Hepatocyte (in vitro differentiated cells): ENCODE results near the gene FAM83B. TPM values are rescaled to one million over a fixed set of nuclear protein-coding genes. Genes with fewer than 3 reads are reported as not detected.

Source experiments
- DNase-seq: peaks from one replicate; pipeline ENCODE4 v3.0.0-alpha.2; 2016; ENCODE audit warnings: low spot score
- H2AFZ ChIP-seq: fragments of 200-600 bp; sonication (generic); 2 replicates; pipeline ENCODE4 v1.6.0; 2016; ENCODE audit warnings: antibody characterized with exemption, mild to moderate bottlenecking
- H3K27ac ChIP-seq: fragments of 200-600 bp; sonication (generic); 2 replicates; pipeline ENCODE4 v1.5.1; 2016; ENCODE audit warnings: mild to moderate bottlenecking
- H3K27me3 ChIP-seq: fragments of 200-600 bp; sonication (generic); 2 replicates; pipeline ENCODE4 v1.6.1; 2016
- H3K36me3 ChIP-seq: fragments of 200-600 bp; sonication (generic); replicated peaks from 2 replicates; pipeline ENCODE4 v1.5.1; 2016; ENCODE audit warnings: low read depth; ENCODE audit not compliant: insufficient read depth
- H3K4me1 ChIP-seq: fragments of 200-600 bp; sonication (generic); 2 replicates; pipeline ENCODE4 v1.5.1; 2016; ENCODE audit warnings: mild to moderate bottlenecking, moderate library complexity; ENCODE audit not compliant: insufficient read depth
- H3K4me2 ChIP-seq: fragments of 200-600 bp; sonication (generic); 2 replicates; pipeline ENCODE4 v1.6.0; 2016
- H3K4me3 ChIP-seq: fragments of 200-600 bp; sonication (generic); 2 replicates; pipeline ENCODE4 v1.5.1; 2016; ENCODE audit warnings: mild to moderate bottlenecking
- H3K79me2 ChIP-seq: fragments of 200-600 bp; sonication (generic); 2 replicates; pipeline ENCODE4 v1.6.0; 2017; ENCODE audit warnings: mild to moderate bottlenecking
- H3K9me2 ChIP-seq: fragments of 200-600 bp; sonication (generic); replicated peaks from 2 replicates; pipeline ENCODE4 v1.6.0; 2017; ENCODE audit warnings: mild to moderate bottlenecking; ENCODE audit not compliant: insufficient read depth
- H3K9me3 ChIP-seq: fragments of 200-600 bp; sonication (generic); 2 replicates; pipeline ENCODE4 v1.5.1; 2016; ENCODE audit warnings: low read depth, mild to moderate bottlenecking
- H4K20me1 ChIP-seq: fragments of 200-600 bp; sonication (generic); 2 replicates; pipeline ENCODE4 v1.6.0; 2016; ENCODE audit warnings: mild to moderate bottlenecking; ENCODE audit not compliant: insufficient read depth, poor library complexity, severe bottlenecking
- EZH2 ChIP-seq: fragments of 200-600 bp; sonication (generic); IDR thresholded peaks from 2 replicates; pipeline ENCODE4 v1.6.1; 2016; ENCODE audit warnings: antibody characterized with exemption, mild to moderate bottlenecking, borderline replicate concordance
- EZH2phosphoT487 ChIP-seq: fragments of 200-600 bp; sonication (generic); IDR thresholded peaks from one replicate; pipeline ENCODE4 v1.6.1; 2018; ENCODE audit warnings: antibody characterized with exemption, mild to moderate bottlenecking, low read depth, moderate library complexity; ENCODE audit not compliant: unreplicated experiment, severe bottlenecking
- WGBS: methylation state at CpG from one replicate; pipeline ENCODE4 v1.1.6; 2016; ENCODE audit warnings: low lambda C conversion rate; ENCODE audit errors: missing lambda C conversion rate; 5-methylcytosine and 5-hydroxymethylcytosine counted together
- polyA plus RNA-seq: library from polyadenylated mRNA; unstranded; fragments of >200 nt; fragmentation: Nextera tagmentation; extraction: Ambion mirVana; gene quantifications from 2 replicates; pipeline ENCODE4 v1.2.1, GENCODE V29; 2016
- total RNA-seq: library from RNA; depleted of rRNA; stranded (reverse); fragments of >200 nt; gene quantifications from 2 replicates; pipeline ENCODE4 v1.2.3, GENCODE V29; 2014
- TF ChIP-seq, protein P1 (sequence below): fragments of 200-600 bp; sonication (generic); IDR thresholded peaks from 2 replicates; pipeline ENCODE4 v1.5.1; 2016; ENCODE audit warnings: antibody characterized with exemption, mild to moderate bottlenecking; ENCODE audit not compliant: poor library complexity

The FAM83B gene
- total and polyA plus RNA-seq, 2 experiments from 2014 or later, result 5.5 to 29.2 TPM

DNA sequence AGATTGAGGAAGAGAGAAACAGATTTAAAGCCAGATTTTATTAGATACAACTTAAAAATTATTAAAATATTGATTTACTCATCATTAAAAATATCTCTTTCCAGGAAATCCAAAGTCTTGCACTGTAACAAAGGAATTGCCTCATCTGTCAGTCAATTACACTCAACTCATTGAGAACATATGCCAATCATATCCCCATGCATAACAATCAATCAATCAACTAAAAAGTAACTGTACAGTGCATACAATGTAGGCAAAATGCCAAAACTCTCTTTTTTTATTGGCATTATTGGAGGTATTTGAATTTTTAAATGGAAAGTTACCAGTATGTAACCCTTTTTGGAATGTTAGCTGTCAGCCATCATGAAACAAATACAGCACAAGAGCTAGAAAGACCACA is 45.3 kb upstream of the FAM83B start:
- H3K4me3 ChIP-seq, result no peak overlapping the region
- no peak overlapping the region for H2AFZ ChIP-seq
- peak overlapping the region; percentile 15 for H3K27ac ChIP-seq
- H4K20me1 ChIP-seq, result no peaks in the 10 kb centered on the region
- no peaks in the 10 kb centered on the region for H3K79me2 ChIP-seq
- no peaks in the 10 kb centered on the region for H3K27me3 ChIP-seq
- H3K4me1 ChIP-seq, result peaks cover 23% of the 10 kb centered on the region
- peak overlapping the region; percentile 41 for H3K4me2 ChIP-seq
- H3K9me2 ChIP-seq, result no peaks in the 10 kb centered on the region
- no peak for DNase-seq
- TF ChIP-seq EZH2 (no peak), EZH2phosphoT487 (no peak)
- TF ChIP-seq, protein P1, sequence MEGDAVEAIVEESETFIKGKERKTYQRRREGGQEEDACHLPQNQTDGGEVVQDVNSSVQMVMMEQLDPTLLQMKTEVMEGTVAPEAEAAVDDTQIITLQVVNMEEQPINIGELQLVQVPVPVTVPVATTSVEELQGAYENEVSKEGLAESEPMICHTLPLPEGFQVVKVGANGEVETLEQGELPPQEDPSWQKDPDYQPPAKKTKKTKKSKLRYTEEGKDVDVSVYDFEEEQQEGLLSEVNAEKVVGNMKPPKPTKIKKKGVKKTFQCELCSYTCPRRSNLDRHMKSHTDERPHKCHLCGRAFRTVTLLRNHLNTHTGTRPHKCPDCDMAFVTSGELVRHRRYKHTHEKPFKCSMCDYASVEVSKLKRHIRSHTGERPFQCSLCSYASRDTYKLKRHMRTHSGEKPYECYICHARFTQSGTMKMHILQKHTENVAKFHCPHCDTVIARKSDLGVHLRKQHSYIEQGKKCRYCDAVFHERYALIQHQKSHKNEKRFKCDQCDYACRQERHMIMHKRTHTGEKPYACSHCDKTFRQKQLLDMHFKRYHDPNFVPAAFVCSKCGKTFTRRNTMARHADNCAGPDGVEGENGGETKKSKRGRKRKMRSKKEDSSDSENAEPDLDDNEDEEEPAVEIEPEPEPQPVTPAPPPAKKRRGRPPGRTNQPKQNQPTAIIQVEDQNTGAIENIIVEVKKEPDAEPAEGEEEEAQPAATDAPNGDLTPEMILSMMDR, result no peak
- no peaks in the 10 kb centered on the region for H3K9me3 ChIP-seq
- H3K36me3 ChIP-seq, result no peaks in the 10 kb centered on the region

DNA sequence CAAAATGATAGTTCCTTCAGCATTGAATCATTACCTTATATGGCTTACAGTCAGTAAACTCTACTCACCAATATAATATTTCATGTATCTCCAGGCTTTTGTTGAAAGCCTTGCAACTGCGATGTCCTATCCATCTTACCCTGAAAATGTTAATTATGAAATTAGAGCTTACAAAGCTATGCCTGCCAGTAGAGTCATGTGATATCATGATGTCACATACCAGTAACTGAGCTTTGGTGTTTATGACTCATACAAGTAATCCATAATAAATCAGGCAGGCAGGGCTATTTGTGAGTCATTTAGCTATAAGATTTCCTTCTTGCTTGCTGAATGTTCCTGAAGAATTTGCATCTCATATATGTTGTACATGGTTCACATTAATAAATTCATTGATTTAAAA is 44.9 kb upstream of the FAM83B start:
- Histone ChIP-seq H2AFZ (no peak overlapping the region), H3K4me1 (peaks cover 24% of the 10 kb centered on the region), H3K9me3 (no peaks in the 10 kb centered on the region), H4K20me1 (no peaks in the 10 kb centered on the region), H3K4me3 (no peak overlapping the region), H3K9me2 (no peaks in the 10 kb centered on the region), H3K27ac (peak overlapping the region; percentile 45), H3K27me3 (no peaks in the 10 kb centered on the region), H3K79me2 (no peaks in the 10 kb centered on the region), H3K4me2 (peak overlapping the region; percentile 41), H3K36me3 (no peaks in the 10 kb centered on the region)
- WGBS, result 83% methylated on average over 1 of the region's 1 CpG
- peak; percentile 74 for DNase-seq
- TF ChIP-seq, protein P1, result no peak
- no peak for TF ChIP-seq EZH2
- TF ChIP-seq EZH2phosphoT487, result no peak

DNA sequence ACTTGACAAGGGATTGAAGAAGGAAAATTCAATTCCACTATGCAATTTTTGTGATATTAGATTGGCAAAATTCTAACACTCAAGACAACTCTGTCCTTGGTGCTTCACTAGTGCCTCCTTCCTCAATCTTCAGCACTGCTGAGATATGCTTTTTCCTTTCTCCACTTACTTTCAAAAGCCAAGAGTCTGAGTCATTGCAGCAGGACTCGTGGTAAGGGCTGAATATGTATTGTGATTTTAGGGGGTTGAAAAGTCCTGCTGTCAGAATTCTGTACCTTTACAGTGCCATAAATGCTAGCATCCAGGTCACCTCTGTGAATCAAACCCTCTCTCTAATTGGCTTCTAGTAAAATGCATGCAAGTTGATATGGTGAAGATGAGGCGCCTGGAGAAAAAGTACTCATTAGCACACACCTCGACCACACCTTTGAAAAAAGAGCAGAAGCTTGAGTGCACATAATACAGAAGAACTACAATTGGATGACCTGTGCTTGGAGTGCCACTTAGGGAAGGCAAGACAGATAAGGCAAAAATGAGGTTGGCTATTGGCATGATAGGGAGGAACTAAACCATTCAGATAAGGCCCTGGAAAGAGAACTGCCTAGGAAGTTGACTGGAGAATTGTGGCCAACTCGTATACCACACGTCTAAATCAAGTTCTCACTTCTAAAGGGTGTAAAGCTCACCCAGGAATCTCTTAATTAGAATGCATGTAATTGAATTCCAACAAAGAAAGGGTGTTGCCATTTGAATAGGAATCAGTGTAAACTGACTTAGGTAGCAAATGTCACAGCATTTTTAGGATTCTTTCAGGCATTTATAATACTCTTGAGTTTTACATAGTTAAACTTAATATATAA is 43.6 kb upstream of the FAM83B start:
- WGBS, result 73% methylated on average over 5 of the region's 5 CpGs
- TF ChIP-seq EZH2, result no peak
- TF ChIP-seq EZH2phosphoT487, result no peak
- TF ChIP-seq, protein P1, result no peak
- DNase-seq, result peak; percentile 53

More for the DNA sequence above, 43.6 kb upstream of the FAM83B start:
- Histone ChIP-seq H3K4me1 (peaks cover 24% of the 10 kb centered on the region), H3K79me2 (no peaks in the 10 kb centered on the region), H3K4me2 (no peak overlapping the region), H3K9me3 (no peaks in the 10 kb centered on the region), H3K27ac (peak overlapping the region; percentile 45), H3K27me3 (no peaks in the 10 kb centered on the region), H3K36me3 (no peaks in the 10 kb centered on the region), H3K9me2 (no peaks in the 10 kb centered on the region), H4K20me1 (no peaks in the 10 kb centered on the region), H3K4me3 (no peak overlapping the region), H2AFZ (no peak overlapping the region)
